ENCODE data around the gene IL17RC. TPM values are rescaled to one million over a fixed set of nuclear protein-coding genes. Genes with fewer than 3 reads are reported as not detected.

The IL17RC gene
- total and polyA plus RNA-seq, 2 of the 4 experiments (the other 2 are of a cell fraction) = 20.8 to 28.3 TPM

DNA sequence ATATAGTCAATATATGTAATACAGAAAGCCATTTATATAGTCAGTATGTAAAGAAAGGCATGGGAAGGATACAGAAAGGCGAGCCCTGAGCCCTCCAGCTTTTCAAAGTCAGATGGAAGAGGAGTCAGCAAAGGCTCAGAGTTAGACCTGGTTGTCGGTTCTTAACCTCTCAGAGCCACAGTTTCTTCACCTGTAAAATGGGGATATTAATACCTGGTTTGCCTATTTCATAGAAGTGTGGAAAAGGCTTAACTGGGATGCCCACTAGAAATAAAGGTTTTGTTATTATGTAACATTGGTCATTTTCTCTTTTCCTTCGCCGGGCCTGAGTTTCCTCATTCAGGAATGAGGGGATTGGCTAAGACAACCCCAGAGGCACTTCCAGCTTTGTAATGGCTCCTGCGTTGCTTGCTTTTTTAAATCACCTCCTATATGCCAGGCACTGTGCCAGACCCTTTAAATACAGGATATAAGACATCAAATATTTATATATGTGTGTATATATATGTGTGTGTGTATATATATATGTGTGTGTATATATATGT, 19.1 kb downstream of the IL17RC start:
- Histone ChIP-seq H2BK15ac (ENCODE audit: low read depth, low read length) (no peak overlapping the region), H3K79me1 (ENCODE audit: low read depth in 1 of 2, low read length in 2 of 2) (peaks cover 6 to 16% of the 10 kb centered on the region in 2 experiments; a peak in 3 of 4 replicates), H2AK5ac (ENCODE audit: low read depth, low read length) (no peak overlapping the region), H2BK120ac (ENCODE audit: low read depth, low read length) (no peak overlapping the region), H3K27me3 (ENCODE audit: control insufficient read depth, insufficient read depth, low read length) (no peaks in the 10 kb centered on the region), H3K4me3 (ENCODE audit: insufficient read depth, low read depth, low read length) (no peak overlapping the region), H3K56ac (ENCODE audit: extremely low read depth, insufficient read depth, low read length) (no peak overlapping the region), H3K27ac (ENCODE audit: insufficient read depth, low read length) (no peak overlapping the region), H3K9me3 (ENCODE audit: control insufficient read depth, insufficient read depth, low read length) (no peaks in the 10 kb centered on the region), H4K20me1 (ENCODE audit: insufficient read depth, low read length) (no peaks in the 10 kb centered on the region), H4K5ac (ENCODE audit: low read depth, low read length) (no peak overlapping the region), H4K91ac (ENCODE audit: insufficient read depth, low read depth, low read length) (no peak overlapping the region), H2AFZ (replicated peaks; ENCODE audit: low read length, poor library complexity) (no peak overlapping the region), H3K14ac (replicated peaks; ENCODE audit: low read depth, low read length) (no peak overlapping the region), H3K4me1 (ENCODE audit: control insufficient read depth, insufficient read depth, low read length) (peaks cover 9% of the 10 kb centered on the region), H3K9me1 (ENCODE audit: insufficient read depth, low read length) (peaks cover 6% of the 10 kb centered on the region; the same call in 1 of the 2 replicates), H3K18ac (ENCODE audit: low read depth, low read length) (no peak overlapping the region), H4K8ac (ENCODE audit: low read depth in 2 of 2, low read length in 2 of 2) (no peak overlapping the region), H3K4me2 (ENCODE audit: low read depth, low read length) (no peak overlapping the region), H2AK9ac (replicated peaks; ENCODE audit: low read depth, low read length, poor library complexity) (no peak overlapping the region), H3K4ac (ENCODE audit: low read depth, low read length) (no peak overlapping the region), H2BK20ac (ENCODE audit: low read depth, low read length) (no peak overlapping the region), H3K36me3 (ENCODE audit: control insufficient read depth, insufficient read depth, low read length) (peaks cover 3% of the 10 kb centered on the region), H2BK5ac (ENCODE audit: low read depth, low read length, poor library complexity, severe bottlenecking) (no peak overlapping the region), H3K23ac (ENCODE audit: low read depth, low read length) (no peak overlapping the region), H3K9ac (ENCODE audit: low read depth, low read length) (no peak overlapping the region)
- dilution Hi-C loops (cut with HindIII; ENCODE audit: low sequenced_read_pairs, unreplicated experiment) = no loop called here
- ChIA-PET POLR2A (ENCODE audit: unreplicated experiment) (no interaction called here), CTCF (interaction anchor here (1.0 kb wide), 1 partner anchor 10 kb away, joined by 3 read pairs; no protein-coding TSS in a partner anchor)
- in situ Hi-C loops (cut with MboI; ENCODE audit: low sequenced_read_pairs) = no loop called here
- intact Hi-C loops (cut with micrococcal nuclease) = no loop called here
- TF ChIP-seq MXI1 (IDR thresholded peaks at IDR 0.05; ENCODE audit: borderline replicate concordance, low read depth, low read length) = no peak
- no peak for TF ChIP-seq NFE2L2 (IDR thresholded peaks at IDR 0.05; ENCODE audit: low read depth, low read length)
- TF ChIP-seq POLR2A (IDR thresholded peaks at IDR 0.05; ENCODE audit: low read depth, low read length) = no peak
- no peak for TF ChIP-seq MAFK (IDR thresholded peaks at IDR 0.05; ENCODE audit: low read depth, low read length)
- TF ChIP-seq BHLHE40 (IDR thresholded peaks at IDR 0.05; ENCODE audit: low read depth, low read length) = no peak
- TF ChIP-seq SMC3 (IDR thresholded peaks at IDR 0.05; ENCODE audit: low read depth, low read length) = no peak
- TF ChIP-seq, protein P1, sequence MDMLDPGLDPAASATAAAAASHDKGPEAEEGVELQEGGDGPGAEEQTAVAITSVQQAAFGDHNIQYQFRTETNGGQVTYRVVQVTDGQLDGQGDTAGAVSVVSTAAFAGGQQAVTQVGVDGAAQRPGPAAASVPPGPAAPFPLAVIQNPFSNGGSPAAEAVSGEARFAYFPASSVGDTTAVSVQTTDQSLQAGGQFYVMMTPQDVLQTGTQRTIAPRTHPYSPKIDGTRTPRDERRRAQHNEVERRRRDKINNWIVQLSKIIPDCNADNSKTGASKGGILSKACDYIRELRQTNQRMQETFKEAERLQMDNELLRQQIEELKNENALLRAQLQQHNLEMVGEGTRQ (IDR thresholded peaks at IDR 0.05; ENCODE audit: low read depth, low read length) = no peak
- TF ChIP-seq, protein P2, sequence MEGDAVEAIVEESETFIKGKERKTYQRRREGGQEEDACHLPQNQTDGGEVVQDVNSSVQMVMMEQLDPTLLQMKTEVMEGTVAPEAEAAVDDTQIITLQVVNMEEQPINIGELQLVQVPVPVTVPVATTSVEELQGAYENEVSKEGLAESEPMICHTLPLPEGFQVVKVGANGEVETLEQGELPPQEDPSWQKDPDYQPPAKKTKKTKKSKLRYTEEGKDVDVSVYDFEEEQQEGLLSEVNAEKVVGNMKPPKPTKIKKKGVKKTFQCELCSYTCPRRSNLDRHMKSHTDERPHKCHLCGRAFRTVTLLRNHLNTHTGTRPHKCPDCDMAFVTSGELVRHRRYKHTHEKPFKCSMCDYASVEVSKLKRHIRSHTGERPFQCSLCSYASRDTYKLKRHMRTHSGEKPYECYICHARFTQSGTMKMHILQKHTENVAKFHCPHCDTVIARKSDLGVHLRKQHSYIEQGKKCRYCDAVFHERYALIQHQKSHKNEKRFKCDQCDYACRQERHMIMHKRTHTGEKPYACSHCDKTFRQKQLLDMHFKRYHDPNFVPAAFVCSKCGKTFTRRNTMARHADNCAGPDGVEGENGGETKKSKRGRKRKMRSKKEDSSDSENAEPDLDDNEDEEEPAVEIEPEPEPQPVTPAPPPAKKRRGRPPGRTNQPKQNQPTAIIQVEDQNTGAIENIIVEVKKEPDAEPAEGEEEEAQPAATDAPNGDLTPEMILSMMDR (conservative IDR thresholded peaks at IDR 0.05; ENCODE audit: low read depth, low read length) = no peak
- TF ChIP-seq RFX5 (IDR thresholded peaks at IDR 0.05; ENCODE audit: low read depth, low read length) = no peak
- no peak for TF ChIP-seq MAZ (IDR thresholded peaks at IDR 0.05; ENCODE audit: borderline replicate concordance, low read depth, low read length)
- no peak for TF ChIP-seq RCOR1 (IDR thresholded peaks at IDR 0.05; ENCODE audit: insufficient replicate concordance, low read length)
- no peak for TF ChIP-seq FOS (IDR thresholded peaks at IDR 0.05; ENCODE audit: low read depth, low read length)
- TF ChIP-seq RAD21 (IDR thresholded peaks at IDR 0.05; ENCODE audit: low read length) = no peak
- TF ChIP-seq CHD1 (IDR thresholded peaks at IDR 0.05; ENCODE audit: low read depth, low read length) = no peak
- TF ChIP-seq, protein P3, sequence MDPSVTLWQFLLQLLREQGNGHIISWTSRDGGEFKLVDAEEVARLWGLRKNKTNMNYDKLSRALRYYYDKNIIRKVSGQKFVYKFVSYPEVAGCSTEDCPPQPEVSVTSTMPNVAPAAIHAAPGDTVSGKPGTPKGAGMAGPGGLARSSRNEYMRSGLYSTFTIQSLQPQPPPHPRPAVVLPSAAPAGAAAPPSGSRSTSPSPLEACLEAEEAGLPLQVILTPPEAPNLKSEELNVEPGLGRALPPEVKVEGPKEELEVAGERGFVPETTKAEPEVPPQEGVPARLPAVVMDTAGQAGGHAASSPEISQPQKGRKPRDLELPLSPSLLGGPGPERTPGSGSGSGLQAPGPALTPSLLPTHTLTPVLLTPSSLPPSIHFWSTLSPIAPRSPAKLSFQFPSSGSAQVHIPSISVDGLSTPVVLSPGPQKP (IDR thresholded peaks at IDR 0.05; ENCODE audit: borderline replicate concordance, low read depth, low read length) = no peak
- no peak for TF ChIP-seq CEBPB (IDR thresholded peaks at IDR 0.05; ENCODE audit: low read depth, low read length)
- 100% methylated on average over 1 of the region's 5 CpGs; no CpG with 5 or more reads in 1 of the 2 experiments for WGBS, 2 experiments (ENCODE audit: extremely low coverage in 2 of 2, insufficient read length in 1 of 2)
- no TSS peak for BruUV-seq (replicated peaks)
- ATAC-seq (ENCODE audit: low read depth) (no peak), DNase-seq (no peak)
